Eye (tissue), 1 donor: ENCODE data around the gene AKIP1.
A peak's percentile ranks its signal among the peaks of the same experiment; 100 is the strongest.
"Not testable (repeated sequence)": the region's sequence is repeated elsewhere in the genome, so short reads cannot be mapped to it uniquely, and the experiment has no call there.

Source experiments
- DNase-seq: peaks from one replicate; pipeline ENCODE4 v3.0.0-alpha.2; 2015

Gene AKIP1

DNA sequence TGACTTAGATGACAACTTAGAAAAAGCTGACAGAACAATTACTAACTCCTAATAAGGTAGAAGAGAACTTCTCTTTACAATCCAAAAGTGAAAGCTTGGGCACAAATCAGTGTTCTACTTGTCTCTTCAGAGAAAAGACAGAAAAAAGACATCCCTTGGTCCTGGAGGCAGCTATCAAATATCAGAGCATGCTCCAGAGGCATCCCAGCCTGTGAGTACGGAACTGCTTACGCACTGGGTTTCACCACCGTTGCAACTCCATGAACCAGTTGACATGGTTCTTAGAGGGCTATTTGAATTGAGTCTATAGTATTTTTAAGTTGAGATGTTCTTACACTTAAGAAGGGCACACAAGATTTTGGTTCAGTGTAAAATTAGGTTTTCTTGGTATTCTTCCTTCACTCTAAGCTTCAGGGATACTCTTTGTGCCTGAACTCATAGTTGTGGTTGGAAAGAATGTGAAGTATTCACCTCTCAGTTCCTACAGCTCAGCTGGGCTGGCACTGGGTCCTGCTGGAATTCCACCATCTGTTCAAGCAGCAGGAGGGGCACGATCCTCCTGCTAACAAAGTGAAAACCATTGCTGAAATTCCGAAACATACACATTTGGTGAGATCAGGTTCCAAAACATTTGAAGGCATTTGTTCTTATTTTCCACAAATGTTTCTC is 6.3 kb downstream of the AKIP1 start:
- peak; percentile 75 for DNase-seq

DNA sequence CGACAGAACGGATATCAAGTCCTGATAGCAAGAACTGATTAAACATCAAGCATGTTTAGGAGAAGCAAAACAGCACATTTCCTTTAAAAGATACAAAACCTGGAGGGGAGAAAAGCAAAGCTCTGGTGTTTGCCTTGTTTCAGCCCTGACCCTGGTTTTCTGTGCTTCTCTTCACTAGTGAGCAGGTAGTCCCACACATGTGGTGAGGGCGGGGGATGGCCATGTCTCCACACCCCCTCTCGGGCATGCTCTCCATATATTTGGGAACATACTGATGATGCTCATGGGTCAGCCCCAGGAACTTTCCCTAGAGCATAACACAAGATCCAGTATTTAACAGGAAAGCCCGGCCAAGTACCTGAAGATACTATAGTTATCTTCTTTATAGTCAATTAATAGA is 11.7 kb downstream of the AKIP1 start:
- no peak for DNase-seq

- DNase-seq, result no peak
These were observed 14.7 kb downstream of the AKIP1 start for GRCh38 chr11:8925711-8926110.

DNA sequence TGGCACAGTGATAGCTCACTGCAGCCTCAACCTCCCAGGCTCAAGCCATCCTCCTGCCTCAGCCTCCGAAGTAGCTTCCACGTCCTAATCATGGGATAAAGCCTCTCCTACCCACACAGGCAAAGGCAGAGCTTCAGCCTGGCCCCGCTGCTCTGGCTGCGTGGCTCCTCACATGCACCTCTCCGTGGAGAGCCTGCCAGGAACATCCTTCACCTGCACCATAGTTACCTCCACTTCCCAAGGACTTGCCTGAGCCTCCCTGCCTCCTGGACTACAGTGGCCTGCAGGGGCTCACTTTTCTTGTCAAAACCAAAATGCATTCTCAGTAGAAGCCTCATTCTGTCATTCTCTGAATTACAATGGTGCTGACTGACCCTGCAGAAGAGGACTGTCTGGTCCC is 15.2 kb downstream of the AKIP1 start:
- DNase-seq, result no peak

DNA sequence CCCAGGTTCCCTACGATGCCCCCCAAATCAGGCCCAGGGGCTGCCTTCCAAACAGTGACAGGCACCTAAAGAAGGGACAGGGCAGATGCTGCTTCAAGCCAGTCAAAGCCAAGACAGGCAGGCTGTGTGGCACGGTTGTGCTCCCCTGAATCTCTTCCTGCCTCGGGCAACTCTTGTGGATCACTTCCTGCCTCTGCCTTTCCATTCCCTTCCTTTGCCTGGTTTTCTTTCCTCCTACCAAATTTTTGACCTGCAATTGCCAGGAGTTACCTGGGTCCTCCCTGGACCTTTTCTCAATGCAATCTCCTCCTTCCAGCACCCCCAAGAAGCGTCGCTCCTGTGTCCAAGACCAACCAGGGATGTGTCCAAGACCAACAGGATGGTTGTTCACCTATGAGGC is 16.2 kb downstream of the AKIP1 start:
- DNase-seq, result no peak

- no peak for DNase-seq
These were observed 17.2 kb downstream of the AKIP1 start for GRCh38 chr11:8928205-8928604.

GRCh38 chr11:8928981-8929615 is 18.1 kb downstream of the AKIP1 start:
- DNase-seq, result no peak

DNA sequence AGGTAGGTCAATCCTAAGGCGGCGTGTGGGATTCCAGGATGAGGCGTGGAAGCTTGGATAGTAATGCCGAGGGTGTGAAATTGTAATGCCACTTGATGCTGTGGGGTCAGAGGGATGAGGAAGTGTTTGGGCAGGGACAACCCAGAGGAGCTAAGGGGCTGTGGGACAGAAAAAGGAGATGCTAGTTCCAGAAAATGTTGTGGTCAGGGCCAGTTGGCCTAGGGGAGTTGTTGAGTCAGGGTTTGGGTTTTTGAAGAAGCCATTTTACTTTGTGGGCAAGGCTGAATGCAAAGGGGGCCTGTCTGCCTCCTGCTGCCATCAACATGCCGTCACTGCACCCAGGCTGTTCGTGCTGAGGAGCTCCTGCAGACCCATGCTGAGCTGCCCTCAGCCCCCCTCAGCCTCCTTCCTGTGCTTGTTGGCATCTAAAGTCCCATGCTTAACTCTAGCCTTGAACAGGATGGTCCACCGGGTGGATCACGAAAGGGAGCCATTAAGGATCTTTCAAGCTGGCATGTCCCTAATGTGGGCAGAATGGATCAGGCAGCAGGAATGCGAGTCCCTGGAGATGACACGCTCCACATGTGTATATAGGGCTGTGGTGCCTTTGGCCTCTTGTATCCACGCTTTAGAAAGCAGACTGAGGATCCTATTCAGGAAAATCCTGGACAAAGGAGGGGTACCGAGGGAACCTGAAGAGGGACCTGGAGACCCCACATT is 19.6 kb downstream of the AKIP1 start:
- no peak for DNase-seq

- no peak for DNase-seq
These were observed 21.7 kb downstream of the AKIP1 start, which contains the start of gene C11orf16 for GRCh38 chr11:8932564-8933180. Gene C11orf16, minus strand, starts transcription at chr11:8932947. Its CDS starts 639 bp downstream, at chr11:8932308.

DNA sequence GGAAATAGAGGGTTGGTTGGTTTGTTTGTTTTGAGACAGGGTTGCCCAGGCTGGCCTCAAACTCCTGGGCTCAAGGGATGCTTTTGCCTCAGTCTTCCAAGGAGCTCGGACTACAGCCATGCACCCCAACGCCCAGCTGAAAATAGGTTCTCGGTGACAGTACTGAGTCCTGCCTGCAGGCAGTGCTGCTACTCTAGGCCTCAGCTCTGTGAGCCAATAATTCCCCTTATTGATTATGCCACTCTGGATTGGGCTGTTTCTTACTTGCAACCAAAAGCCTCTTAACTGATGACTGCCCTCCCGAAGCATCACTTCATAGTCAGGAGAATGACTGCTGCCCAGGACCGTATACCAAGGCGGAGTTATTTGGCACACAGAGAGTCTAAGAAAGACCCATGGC is 22.9 kb downstream of the AKIP1 start:
- DNase-seq, result no peak

GRCh38 chr11:8934742-8935488 is 23.9 kb downstream of the AKIP1 start:
- peak; percentile 52 for DNase-seq

GRCh38 chr11:8935789-8936188 is 24.8 kb downstream of the AKIP1 start:
- not testable (repeated sequence) for DNase-seq

DNA sequence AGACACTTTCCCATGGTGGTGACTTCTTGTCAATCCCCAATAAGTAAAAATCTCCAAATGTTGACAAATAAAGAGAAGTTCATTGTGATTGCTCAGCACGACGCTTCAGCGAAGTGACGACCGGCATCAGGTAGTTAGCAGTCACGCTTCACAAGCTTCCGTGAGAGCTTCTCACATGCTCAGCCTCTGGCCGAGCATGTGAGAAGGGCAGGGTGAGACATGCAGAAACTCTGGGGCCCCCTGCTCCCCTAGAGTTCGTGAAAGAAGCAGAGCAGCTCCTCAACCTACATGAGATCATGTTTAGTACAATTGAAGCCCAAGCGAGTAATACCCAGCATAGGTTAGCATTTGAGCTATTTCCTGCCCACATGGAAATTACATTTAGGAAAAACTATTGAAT is 26.2 kb downstream of the AKIP1 start:
- DNase-seq, result no peak

GRCh38 chr11:8937659-8938058 is 26.7 kb downstream of the AKIP1 start:
- DNase-seq, result no peak

DNA sequence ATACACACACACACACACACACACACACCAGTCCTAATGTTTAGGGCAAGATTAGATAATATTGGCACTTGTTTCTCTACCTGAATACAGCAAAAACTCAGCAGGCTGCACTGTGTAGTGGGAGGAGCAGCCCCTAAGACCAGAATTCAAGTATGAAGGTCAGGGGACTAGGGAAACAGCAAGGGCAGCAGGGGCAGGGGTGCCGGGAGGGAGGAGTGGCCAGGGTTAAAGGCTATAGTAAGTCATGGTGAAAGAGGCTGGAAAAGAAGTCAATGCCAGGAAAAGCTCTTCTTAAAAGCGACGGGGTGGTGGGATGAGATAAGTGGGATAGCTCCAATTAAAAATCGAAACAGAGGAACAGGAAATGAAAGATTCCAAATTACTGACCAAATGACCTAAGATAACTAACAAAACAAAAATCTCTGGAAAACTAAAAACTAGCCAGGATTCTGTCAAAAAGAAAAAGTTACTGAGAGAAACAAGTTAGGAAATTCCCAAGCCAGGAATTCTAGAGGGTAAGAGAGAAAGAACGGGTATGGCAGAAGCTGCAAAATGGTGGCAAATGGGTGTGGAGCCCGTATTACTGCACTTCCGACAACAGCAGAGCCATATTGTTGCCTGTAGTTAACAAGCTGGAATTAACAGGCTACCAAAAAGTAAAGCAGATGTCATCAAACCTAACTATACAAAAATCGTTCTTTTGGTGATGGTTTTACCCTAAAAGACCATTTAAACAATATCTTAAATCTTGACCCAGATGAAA is 30.5 kb downstream of the AKIP1 start:
- DNase-seq, result no peak

DNA sequence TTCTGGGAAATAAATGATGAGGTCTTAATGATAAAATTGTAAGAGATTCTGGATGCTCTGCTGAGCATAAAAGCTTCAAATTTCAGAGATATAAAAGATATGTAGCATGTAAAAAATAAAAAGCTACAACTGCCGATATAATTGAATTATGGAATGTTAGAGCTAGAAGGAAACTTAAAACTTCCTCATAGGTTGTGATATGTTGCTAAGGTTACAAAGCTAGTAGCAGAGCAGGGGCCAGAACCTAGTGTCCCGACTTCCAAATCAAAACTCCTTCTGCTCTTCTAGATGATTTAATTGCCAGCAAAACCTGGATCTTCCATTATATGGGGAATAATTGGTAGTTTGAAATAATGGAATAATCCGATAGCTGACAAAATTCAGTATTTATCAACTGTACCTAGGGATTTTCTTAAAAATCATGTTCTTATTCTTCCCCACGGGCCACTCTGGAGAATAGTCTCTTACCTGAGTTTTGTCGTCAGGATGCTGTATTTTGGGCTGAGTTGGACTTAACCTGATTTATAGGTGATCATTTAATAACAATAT is 31.6 kb downstream of the AKIP1 start, which contains the start of gene ASCL3:
Gene ASCL3 (minus strand): TSS at position 499 of the 549 bp plus-strand sequence. CDS start 4,855 bp downstream, outside the sequence.
- DNase-seq, result no peak

- no peak for DNase-seq
These were observed 36.4 kb downstream of the AKIP1 start for GRCh38 chr11:8947230-8947943.

GRCh38 chr11:8948886-8949285 is 37.9 kb downstream of the AKIP1 start:
- DNase-seq, result no peak

- DNase-seq, result no peak
These were observed 45.9 kb downstream of the AKIP1 start for GRCh38 chr11:8956860-8957259.

DNA sequence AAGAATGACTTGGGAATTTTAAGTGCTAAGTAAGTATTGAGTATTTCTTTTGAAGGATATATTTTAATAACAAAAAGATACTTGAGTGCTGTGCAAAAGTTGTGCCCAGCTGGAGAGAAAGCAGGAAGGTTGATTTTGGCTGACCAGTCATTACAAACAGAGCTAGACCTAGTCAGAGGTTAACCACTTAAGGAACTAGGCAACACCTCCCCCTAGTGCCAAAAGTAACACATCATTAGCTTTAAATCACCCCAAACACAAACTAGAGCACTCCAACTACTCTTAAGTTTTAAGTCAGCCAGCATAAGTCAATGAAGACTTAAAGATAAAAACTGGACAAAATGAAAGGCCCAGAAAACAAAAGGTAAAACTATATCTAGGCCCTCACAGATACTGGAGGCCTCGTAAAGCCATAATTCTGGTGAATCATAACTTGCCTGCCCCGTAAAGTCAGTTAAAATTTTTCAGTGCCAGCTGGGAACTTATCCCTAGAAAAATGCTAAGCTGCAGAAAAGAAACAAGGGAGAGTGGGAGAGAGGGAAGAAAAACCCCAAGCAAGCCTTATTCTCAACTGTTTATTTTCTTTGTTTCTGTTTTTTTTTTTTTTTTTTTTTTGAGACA is 48.7 kb downstream of the AKIP1 start:
- peak; percentile 74 for DNase-seq
